ENCODE results near the gene ACOT8. TPM values are rescaled to one million over a fixed set of nuclear protein-coding genes. Genes with fewer than 3 reads are reported as not detected.

ACOT8 gene
- total RNA-seq, 1 donor from 2014 or later: 27.3 TPM

- POLR2A ChIA-PET: interaction anchor here (1.0 to 1.7 kb wide), 2 partner anchors 16 to 94 kb away, joined by 3 to 5 read pairs; partner anchors contain the start of genes ACOT8 and ZSWIM3
- intact Hi-C loops (cut with micrococcal nuclease): no loop called here
- TF ChIP-seq CTCF (IDR thresholded peaks at IDR 0.05): no peak
- no peaks in the 10 kb centered on the region for H3K9me3 Mint-ChIP-seq
- no peak overlapping the region for H3K27ac Mint-ChIP-seq
- no peak for DNase-seq
- no peaks in the 10 kb centered on the region for H3K27me3 Mint-ChIP-seq
- H3K36me3 Mint-ChIP-seq (ENCODE audit: low read depth): peaks cover 32% of the 10 kb centered on the region
- H3K4me3 Mint-ChIP-seq: no peak overlapping the region
- CTCF ChIA-PET: no interaction called here
- ATAC-seq (ENCODE audit: low read depth): no peak
- peaks cover 18% of the 10 kb centered on the region for H3K4me1 Mint-ChIP-seq
These were observed 16.4 kb downstream of the ACOT8 start for GRCh38 chr20:45840700-45841198.

GRCh38 chr20:45836841-45837240 lies 20.4 kb downstream of the ACOT8 start:
- Mint-ChIP-seq H3K4me1 (peaks cover 18% of the 10 kb centered on the region), H3K36me3 (ENCODE audit: low read depth) (no peaks in the 10 kb centered on the region), H3K9me3 (no peaks in the 10 kb centered on the region), H3K4me3 (no peak overlapping the region), H3K27me3 (no peaks in the 10 kb centered on the region), H3K27ac (no peak overlapping the region)
- POLR2A ChIA-PET: interaction anchor here (0.6 to 0.8 kb wide), 2 partner anchors 97 to 1426 kb away, joined by 3 to 4 read pairs; partner anchors contain the start of gene PCIF1
- CTCF ChIA-PET: no interaction called here
- ATAC-seq (ENCODE audit: low read depth) (no peak), DNase-seq (no peak)
- no peak for TF ChIP-seq CTCF (IDR thresholded peaks at IDR 0.05)
- intact Hi-C loops (cut with micrococcal nuclease): no loop called here

GRCh38 chr20:45835825-45836224 lies 21.4 kb downstream of the ACOT8 start:
- ChIA-PET POLR2A (no interaction called here), CTCF (no interaction called here)
- Mint-ChIP-seq H3K4me3 (peak overlapping the region; percentile 5), H3K4me1 (peaks cover 10% of the 10 kb centered on the region), H3K9me3 (no peaks in the 10 kb centered on the region), H3K27me3 (no peaks in the 10 kb centered on the region), H3K36me3 (ENCODE audit: low read depth) (no peaks in the 10 kb centered on the region), H3K27ac (no peak overlapping the region)
- ATAC-seq (ENCODE audit: low read depth) (no peak), DNase-seq (no peak)
- no peak for TF ChIP-seq CTCF (IDR thresholded peaks at IDR 0.05)
- intact Hi-C loops (cut with micrococcal nuclease): no loop called here

- Mint-ChIP-seq H3K27ac (no peak overlapping the region), H3K36me3 (ENCODE audit: low read depth) (no peaks in the 10 kb centered on the region), H3K9me3 (no peaks in the 10 kb centered on the region), H3K27me3 (no peaks in the 10 kb centered on the region), H3K4me1 (peaks cover 10% of the 10 kb centered on the region), H3K4me3 (peak overlapping the region; percentile 5)
- ATAC-seq (ENCODE audit: low read depth) (no peak), DNase-seq (no peak)
- intact Hi-C loops (cut with micrococcal nuclease): no loop called here
- ChIA-PET CTCF (no interaction called here), POLR2A (no interaction called here)
- no peak for TF ChIP-seq CTCF (IDR thresholded peaks at IDR 0.05)
These were observed 21.8 kb downstream of the ACOT8 start for GRCh38 chr20:45835329-45835765.

- ChIA-PET CTCF (no interaction called here), POLR2A (no interaction called here)
- no peak for TF ChIP-seq CTCF (IDR thresholded peaks at IDR 0.05)
- intact Hi-C loops (cut with micrococcal nuclease): loop anchor here (5.0 kb wide), 1 partner anchor 58 kb away; the partner anchor contains the start of genes CTSA and NEURL2
- Mint-ChIP-seq H3K36me3 (ENCODE audit: low read depth) (no peaks in the 10 kb centered on the region), H3K4me3 (peak overlapping the region; percentile 86), H3K27ac (no peak overlapping the region), H3K27me3 (no peaks in the 10 kb centered on the region), H3K4me1 (peaks cover 10% of the 10 kb centered on the region), H3K9me3 (no peaks in the 10 kb centered on the region)
- ATAC-seq (ENCODE audit: low read depth) (no peak), DNase-seq (no peak)
These were observed 22.4 kb downstream of the ACOT8 start for GRCh38 chr20:45834797-45835161.
